H1 (cell line): ENCODE results near the gene FHIT. TPM values are rescaled to one million over a fixed set of nuclear protein-coding genes. Genes with fewer than 3 reads are reported as not detected.

Experiments used
- CBX5 ChIP-seq: fragments of 300-800, 300-1000 bp; sonication (generic); IDR thresholded peaks from 2 replicates; pipeline ENCODE4 v1.7.1; 2016; ENCODE audit warnings: antibody characterized with exemption, low read length, low read depth
- KDM4A ChIP-seq: IDR thresholded peaks from one replicate; pipeline ENCODE4 v1.7.1; 2012; ENCODE audit warnings: low read depth, mild to moderate bottlenecking, moderate library complexity, low read length, inconsistent platforms; ENCODE audit not compliant: severe bottlenecking
- NANOG ChIP-seq: IDR thresholded peaks from 2 replicates; pipeline ENCODE4 v1.6.1; 2011; ENCODE audit warnings: low read length, low read depth, mild to moderate bottlenecking, inconsistent platforms; ENCODE audit not compliant: insufficient read depth, poor library complexity, severe bottlenecking
- RAD21 ChIP-seq, 2 experiments: IDR thresholded peaks in 1 of 2; conservative IDR thresholded peaks in 1 of 2; 2 replicates each; pipeline ENCODE4 v1.6.1; 2011; ENCODE audit warnings: low read depth in 2 of 2, low read length in 2 of 2, improper control_type of control experiment in 1 of 2, inconsistent platforms in 1 of 2, mild to moderate bottlenecking in 1 of 2, moderate library complexity in 1 of 2
- SAP30 ChIP-seq: fragments of 300-600 bp; sonication (generic); IDR thresholded peaks from 2 replicates; pipeline ENCODE4 v1.7.1; 2012; ENCODE audit warnings: low read length, moderate library complexity, mild to moderate bottlenecking, inconsistent platforms; ENCODE audit not compliant: insufficient read depth, insufficient replicate concordance
- SIX5 ChIP-seq: IDR thresholded peaks from 2 replicates; pipeline ENCODE4 v1.6.1; 2011; ENCODE audit warnings: mild to moderate bottlenecking, low read depth, low read length
- polyA plus RNA-seq, 7 experiments: library from polyadenylated mRNA; depleted of rRNA in 3 of 7; stranded (reverse) in 5 of 7; unstranded in 2 of 7; fragments of >200 nt in 5 of 7; fragments of 200-250 nt in 2 of 7; gene quantifications; 1 replicate in 5 of 7; 2 replicates in 1 of 7; 4 replicates in 1 of 7; pipeline versions ENCODE4 v1.2.1 to v1.2.3, GENCODE V29; 2011 to 2013; ENCODE audit warnings: missing spikeins in 2 of 7, mixed read lengths in 2 of 7
- total RNA-seq: library from RNA; stranded (reverse); fragmentation: NEBNext Ultra II Directional; extraction: Animal tissue kit (Norgen Biotek cat#: 25700); gene quantifications from 2 replicates; pipeline ENCODE4 v1.2.1, GENCODE V29; 2021

FHIT gene
- total and polyA plus RNA-seq, 2 of the 8 experiments (the other 6 are each of a cell fraction or from before 2014, with no cell fraction given), result 1.2 to 3.2 TPM

GRCh38 chr3:60126511-60127304, 1124.5 kb downstream of the FHIT start (continued):
- no peak for TF ChIP-seq RAD21 (IDR thresholded peaks at IDR 0.05 in 1 of 2, conservative IDR thresholded peaks at IDR 0.05 in 1 of 2; ENCODE audit: low read depth in 2 of 2, low read length in 2 of 2)
- no peak for TF ChIP-seq SIX5
- no peak for TF ChIP-seq NANOG
- no peak for TF ChIP-seq KDM4A
- TF ChIP-seq SAP30, result no peak
- no peak for TF ChIP-seq CBX5
